ENCODE data around the gene EVI2B.
"Not testable (repeated sequence)": the region's sequence is repeated elsewhere in the genome, so short reads cannot be mapped to it uniquely, and the experiment has no call there.

The EVI2B gene

DNA sequence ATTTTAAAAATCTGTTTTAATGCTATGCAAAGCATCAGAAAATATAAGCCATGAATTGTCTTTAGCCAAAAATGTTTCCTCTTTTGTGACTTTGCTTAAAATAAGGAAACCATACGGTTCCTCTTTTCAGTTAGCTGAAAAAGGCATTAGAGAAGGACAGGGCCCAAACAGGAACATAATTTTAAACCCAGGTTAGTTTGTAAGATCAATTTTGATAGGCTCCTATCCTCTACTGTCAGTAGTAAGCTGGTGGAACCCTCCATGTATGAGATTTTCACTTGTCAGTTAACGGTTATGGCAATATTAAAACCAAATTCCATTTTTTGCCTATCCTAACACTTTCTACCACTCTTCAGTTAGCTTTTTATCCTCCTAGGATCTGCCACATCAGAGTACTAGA, 4.3 kb downstream of the EVI2B start:
- DNase-seq = no peak

DNA sequence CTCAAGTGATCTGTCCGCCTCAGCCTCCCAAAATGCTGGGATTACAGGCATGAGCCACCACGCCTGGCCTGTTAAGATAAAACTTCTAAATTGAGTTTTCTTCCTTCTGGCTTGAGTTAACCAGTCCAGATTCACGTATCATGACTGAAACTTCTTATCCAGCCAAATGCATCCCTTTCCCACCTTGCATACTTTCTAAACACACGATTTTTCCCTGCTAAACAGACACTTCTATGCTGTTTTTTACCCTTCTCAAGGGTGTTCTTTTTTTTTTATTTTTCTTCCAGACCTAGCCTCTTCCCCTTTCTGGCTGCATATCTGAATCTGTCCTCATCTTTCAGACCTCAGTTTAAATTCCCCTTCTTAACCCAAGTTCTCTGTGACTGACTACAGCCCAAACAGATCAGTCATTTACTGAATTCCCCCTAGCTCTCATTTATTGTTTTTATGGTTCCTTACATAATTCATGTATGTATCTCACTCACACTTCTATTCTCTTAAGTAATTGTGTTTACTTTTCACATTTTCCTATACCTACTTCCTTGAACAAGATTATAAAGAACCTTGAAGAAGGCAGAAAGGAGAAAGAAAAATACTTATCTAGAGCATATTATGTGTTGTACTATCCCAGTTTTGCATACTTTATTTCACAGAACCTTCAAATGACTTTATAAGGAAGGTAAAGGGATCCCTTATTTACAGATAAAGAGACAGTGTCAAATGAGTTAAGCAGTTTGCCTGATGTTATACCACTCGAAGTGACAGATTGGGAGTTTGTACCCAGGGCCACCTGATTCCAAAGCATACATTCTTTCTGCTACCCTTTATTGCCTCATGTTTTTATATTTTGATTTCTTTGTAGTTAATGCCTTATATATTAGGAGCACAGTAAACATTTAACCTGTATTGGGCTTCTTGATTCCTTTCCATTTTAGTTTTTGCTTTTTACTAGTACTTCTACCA, 5.2 kb downstream of the EVI2B start:
- DNase-seq = no peak

DNA sequence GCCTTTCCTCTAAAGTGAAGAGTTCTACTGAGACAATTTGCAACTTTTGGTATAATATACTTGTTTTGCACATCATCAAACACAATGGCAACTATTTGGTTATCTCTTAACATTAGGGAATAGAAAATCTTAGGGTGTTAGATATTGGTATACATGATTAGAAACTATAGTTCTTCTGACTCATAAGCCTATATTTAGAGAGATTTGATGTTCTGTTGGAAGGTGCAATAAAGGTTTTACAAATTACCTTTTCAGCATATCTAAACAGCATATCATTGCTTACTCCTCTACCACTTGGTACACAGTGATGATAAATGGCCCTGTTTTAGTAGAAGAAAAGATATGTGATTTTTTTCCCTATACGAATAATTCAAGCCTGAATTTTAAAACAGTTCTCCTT, 6.2 kb downstream of the EVI2B start:
- no peak for DNase-seq

- no peak for DNase-seq
Observed at GRCh38 chr17:31299624-31300023, 14.2 kb downstream of the EVI2B start.

GRCh38 chr17:31297090-31297489, 16.8 kb downstream of the EVI2B start, which contains the start of gene OMG:
TSS of gene OMG (minus strand) at chr17:31297239. CDS start at chr17:31296331, 908 bp downstream.
- DNase-seq = peak in 1 of 2 experiments; percentile 40

DNA sequence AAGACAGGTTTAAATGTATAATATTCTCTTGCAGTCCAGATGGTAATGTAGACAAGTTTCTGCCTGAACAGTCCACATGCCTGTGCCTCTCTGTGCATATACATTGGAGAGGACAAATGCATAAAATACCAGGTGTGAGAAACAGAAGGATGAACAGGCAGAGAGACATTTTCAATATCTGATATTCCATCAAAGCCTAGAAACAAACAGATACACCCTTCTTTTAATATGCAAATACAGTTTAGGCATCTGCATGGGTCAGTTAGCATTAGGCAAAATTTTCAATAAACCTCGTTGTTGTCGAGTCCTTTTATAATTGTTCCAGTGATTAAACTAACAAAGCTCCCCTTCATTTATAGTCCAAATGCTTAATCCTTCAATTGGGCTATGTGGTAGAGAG, 17.7 kb downstream of the EVI2B start:
- peak in 1 of 2 experiments; percentile 6 for DNase-seq

- DNase-seq = no peak
Observed at GRCh38 chr17:31295489-31295871, 18.4 kb downstream of the EVI2B start.

GRCh38 chr17:31294820-31295488, 18.9 kb downstream of the EVI2B start:
- no peak for DNase-seq

GRCh38 chr17:31294231-31294630, 19.6 kb downstream of the EVI2B start:
- DNase-seq = no peak

DNA sequence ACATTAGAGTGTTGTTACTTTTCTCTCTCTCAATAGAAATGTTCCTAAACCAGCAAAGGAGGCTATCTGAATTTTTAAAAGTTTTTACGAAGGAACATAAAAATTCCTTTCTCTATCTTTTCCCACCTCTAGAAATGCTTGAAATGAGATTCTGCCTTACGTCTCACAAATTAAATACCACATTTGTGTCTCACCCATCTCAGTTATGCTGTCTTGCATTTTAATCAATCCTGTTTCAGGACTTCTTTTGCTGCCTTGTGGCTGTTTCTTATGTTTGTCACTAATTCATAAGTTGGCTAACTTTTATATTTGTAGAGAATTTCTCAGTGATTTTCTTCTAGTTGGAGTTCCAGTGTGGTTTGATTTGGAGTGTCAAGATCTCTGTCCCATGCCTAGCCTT, 20.3 kb downstream of the EVI2B start:
- no peak for DNase-seq

- DNase-seq = no peak
Observed at GRCh38 chr17:31291820-31292219, 22.0 kb downstream of the EVI2B start.

DNA sequence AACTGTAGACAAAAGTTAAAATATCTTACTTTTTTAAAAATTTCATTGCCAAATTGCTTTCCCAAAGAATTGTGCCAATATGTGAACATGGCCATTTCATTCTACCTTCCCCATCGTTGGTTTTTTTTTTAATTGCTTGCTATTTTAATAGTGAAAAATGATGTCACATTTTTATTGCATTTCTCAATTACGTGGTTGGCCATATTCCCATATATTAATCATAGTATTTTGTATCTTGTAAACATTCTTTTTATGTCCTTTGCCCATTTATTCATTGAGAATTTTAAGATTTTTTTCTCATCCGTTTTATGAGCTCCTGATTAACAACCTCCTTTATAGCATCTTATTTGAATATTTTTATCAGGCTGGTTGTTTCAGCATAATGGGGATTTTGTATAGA, 24.1 kb downstream of the EVI2B start:
- DNase-seq = no peak

DNA sequence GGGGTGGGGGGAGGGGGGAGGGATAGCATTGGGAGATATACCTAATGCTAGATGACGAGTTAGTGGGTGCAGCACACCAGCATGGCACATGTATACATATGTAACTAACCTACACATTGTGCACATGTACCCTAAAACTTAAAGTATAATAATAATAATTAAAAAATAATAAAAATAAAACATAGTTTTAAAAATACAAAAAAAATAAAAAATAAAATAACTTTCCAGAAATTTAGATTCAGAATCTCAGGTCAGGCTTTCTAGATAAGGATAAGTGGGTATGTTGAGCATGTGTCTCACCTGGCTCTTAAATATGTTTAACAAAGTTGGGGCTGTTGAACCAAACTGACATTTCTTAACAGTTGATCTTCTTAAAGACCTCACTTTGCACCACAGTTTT, 25.9 kb downstream of the EVI2B start:
- not testable (repeated sequence) for DNase-seq

- no peak for DNase-seq
Observed at GRCh38 chr17:31286587-31286986, 27.3 kb downstream of the EVI2B start.

GRCh38 chr17:31283841-31284240, 30.0 kb downstream of the EVI2B start:
- DNase-seq = no peak

- DNase-seq = no peak
Observed at GRCh38 chr17:31281061-31281460, 32.8 kb downstream of the EVI2B start.

DNA sequence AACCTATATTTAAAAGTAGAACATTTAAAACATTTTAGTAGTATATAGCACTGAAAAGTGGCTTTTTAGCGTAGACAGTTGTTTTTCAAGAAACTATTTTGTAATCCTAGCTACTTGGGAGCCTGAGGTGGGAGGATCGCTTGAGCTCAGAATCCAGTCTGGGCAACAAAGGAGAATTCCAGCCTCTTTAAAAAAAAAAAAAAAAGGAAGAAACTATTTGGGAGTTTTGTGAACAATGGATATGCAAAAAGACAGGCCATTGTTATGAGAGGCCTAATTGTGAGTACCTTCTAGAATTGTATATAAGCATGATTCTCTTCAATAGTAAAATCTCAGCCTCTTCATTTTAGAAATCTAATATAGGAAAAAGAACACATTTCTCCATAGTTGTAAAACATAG, 34.5 kb downstream of the EVI2B start:
- DNase-seq = no peak

- DNase-seq = no peak
Observed at GRCh38 chr17:31275116-31275515, 38.7 kb downstream of the EVI2B start.

- DNase-seq = no peak
Observed at GRCh38 chr17:31274252-31274651, 39.6 kb downstream of the EVI2B start.

DNA sequence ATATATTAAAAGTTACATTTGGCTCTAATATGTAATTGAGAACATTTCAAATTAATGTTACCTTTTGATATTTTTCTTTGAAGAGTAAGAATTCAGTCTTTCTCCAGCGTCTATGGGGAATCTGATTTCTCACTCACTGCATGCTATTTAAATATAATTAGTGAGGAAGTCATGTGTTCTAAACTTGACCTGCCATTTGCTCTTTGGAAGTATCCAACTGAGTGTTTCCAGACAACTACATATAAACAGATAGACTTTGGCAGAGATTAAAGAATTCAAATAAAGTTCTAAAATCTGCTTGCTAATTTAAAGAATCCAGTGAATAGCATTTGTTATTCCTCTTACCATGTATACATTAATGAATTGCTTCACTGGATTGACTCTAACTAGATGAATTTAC, 40.3 kb downstream of the EVI2B start:
- DNase-seq = no peak

- DNase-seq = no peak
Observed at GRCh38 chr17:31272803-31273202, 41.1 kb downstream of the EVI2B start.

DNA sequence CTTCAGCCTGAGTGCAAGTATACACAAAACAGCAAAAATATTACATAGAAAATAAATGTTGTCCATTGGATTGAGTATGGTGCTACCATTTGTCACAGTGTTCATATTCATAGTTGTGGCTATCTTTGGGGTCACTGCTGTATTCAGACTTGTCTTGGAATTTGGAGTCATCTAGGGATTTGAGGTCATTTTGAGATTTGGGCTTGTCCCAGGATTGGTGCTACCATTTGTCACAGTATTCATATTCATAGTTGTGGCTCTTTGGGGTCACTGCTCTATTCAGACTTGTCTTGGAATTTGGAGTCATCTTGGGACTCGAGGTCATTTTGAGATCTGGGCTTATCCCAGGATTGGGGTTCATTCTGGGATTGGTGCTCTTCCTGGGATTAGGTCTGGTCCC, 41.6 kb downstream of the EVI2B start:
- DNase-seq = no peak

- no peak for DNase-seq
Observed at GRCh38 chr17:31269578-31269983, 44.3 kb downstream of the EVI2B start.

- DNase-seq = no peak
Observed at GRCh38 chr17:31269036-31269577, 44.7 kb downstream of the EVI2B start.

Data from cerebellar nuclear complex (tissue), 1 donor.